SK-N-MC (cell line): ENCODE results near the gene PIK3R1.

Experiments
- EZH2 ChIP-seq: fragments of 200-600 bp; sonication (generic); IDR thresholded peaks from one replicate; pipeline ENCODE4 v1.6.1; 2017; ENCODE audit warnings: antibody characterized with exemption
- FOXP2 ChIP-seq: optimal IDR thresholded peaks from 2 replicates; pipeline ENCODE3; 2011; ENCODE audit warnings: mild to moderate bottlenecking, moderate library complexity; ENCODE audit not compliant: insufficient read depth; ENCODE audit errors: extremely low read length, control extremely low read depth
- POLR2AphosphoS5 ChIP-seq: IDR thresholded peaks from 2 replicates; pipeline ENCODE4 v1.6.1; 2012; ENCODE audit warnings: mild to moderate bottlenecking, low read depth, low read length, borderline replicate concordance

DNA sequence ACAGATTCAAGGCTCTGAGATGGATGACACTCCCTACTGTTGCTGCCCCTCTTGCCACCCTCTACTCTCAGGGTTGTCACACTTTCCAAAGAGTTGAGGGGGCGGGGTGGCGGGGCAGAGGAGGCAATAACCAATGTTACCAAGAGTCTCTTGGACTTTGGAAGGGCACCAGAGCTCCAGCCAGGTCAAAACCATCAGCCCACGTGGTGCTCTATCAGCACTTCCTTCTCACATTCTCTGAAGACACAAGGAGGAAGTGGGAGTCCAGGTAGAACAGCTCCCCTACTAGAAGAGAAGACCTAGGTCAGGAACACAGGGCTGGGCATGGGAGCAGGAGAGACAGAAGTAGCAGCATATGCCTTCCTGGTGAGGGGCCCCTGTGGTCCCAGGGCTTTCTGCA is 33.0 kb upstream of the PIK3R1 start:
- TF ChIP-seq EZH2 (no peak), POLR2AphosphoS5 (no peak), FOXP2 (no peak)
